ENCODE results near the gene MED29.

The MED29 gene, protein sequence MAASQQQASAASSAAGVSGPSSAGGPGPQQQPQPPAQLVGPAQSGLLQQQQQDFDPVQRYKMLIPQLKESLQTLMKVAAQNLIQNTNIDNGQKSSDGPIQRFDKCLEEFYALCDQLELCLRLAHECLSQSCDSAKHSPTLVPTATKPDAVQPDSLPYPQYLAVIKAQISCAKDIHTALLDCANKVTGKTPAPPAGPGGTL

DNA sequence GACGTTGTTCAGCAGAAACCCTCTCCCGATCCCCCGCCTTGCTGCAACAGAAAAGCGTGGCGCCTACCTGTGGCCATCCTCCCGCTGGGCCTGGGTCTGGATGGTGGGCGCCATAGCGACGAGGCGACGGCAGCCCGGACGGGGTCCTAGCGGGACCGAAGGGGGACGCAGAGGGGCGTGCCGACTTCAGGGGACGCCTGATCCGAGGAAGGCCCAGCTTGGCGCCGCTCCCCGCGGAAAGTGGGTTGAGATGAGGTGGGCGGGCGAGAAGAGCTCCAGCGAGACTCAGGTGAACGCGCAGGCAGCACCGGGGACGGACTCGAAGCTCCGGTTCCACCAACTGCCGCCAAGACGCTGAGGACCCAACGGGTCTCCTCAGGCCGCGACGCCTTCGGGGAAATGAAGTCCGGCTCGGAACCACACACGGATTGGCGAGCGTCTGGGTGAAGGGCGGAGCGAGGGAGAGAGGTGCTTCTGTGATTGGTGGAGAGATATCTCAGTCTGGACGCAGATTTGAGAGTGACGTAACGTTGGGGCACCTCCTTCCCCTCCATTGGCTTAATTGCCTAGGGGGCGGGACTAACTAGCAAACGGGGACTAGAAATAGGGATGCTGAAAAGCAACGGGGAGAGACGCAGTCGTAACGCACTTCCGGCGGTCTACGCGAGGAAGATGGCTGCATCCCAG lies at the start of gene MED29, which contains the start of gene PAF1:
TSS of gene MED29 (plus strand) at position 628 of the 687 bp plus-strand sequence. CDS start at position 673, 45 bp downstream.
TSS of gene PAF1 (minus strand) at position 356 of the 687 bp plus-strand sequence. CDS start at position 114, 242 bp downstream.
- peak; percentile 91 for DNase-seq (ENCODE audit: low read depth)

DNA sequence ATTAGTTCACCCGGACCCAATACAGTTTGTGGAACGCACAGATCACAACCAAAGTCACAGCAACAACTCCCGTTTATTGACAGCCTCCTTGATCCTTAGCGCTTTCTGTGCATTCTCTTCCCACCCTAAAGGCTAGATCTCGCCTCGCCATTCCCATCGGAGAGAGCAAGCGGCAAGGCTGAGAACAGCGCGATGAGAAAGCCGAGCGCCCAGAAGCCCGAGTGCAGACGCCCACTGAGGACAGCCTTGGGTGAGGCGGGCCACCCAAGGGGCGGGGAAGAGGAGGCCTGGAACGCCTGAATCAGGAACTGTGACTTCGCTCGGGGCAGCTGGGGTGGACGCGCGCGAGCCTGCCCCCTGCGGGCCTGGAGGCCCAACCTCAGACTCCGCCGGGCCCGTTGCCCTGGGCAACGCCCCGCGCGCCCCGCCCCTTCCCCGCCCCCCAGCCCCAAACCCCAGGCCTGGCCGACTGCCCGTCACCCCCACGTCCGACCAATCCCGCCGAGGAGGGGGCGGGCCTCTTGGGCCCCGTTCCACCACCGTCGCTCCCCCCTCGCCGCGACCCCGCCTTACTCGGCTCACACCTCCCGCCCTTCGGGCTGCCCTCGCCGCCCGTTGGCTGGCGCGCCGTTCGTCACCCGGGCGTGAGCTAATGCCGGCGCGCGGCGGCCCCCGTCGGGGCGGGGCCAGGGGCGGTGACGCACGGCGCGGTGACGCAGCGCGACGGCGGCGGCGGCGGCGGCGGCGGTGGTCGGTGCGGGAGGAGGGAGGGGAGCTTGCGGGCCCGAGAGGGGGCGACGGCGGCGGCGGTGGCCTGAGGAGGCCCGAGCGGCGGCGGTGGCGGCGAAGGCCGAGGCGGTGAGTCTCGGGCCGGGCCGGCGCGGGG lies 49.2 kb upstream of the MED29 start, which contains the start of gene SAMD4B:
TSS of gene SAMD4B (plus strand) at position 703 of the 886 bp plus-strand sequence. CDS start 14,473 bp downstream, outside the sequence.
- DNase-seq (ENCODE audit: low read depth), result peak; percentile 99

DNA sequence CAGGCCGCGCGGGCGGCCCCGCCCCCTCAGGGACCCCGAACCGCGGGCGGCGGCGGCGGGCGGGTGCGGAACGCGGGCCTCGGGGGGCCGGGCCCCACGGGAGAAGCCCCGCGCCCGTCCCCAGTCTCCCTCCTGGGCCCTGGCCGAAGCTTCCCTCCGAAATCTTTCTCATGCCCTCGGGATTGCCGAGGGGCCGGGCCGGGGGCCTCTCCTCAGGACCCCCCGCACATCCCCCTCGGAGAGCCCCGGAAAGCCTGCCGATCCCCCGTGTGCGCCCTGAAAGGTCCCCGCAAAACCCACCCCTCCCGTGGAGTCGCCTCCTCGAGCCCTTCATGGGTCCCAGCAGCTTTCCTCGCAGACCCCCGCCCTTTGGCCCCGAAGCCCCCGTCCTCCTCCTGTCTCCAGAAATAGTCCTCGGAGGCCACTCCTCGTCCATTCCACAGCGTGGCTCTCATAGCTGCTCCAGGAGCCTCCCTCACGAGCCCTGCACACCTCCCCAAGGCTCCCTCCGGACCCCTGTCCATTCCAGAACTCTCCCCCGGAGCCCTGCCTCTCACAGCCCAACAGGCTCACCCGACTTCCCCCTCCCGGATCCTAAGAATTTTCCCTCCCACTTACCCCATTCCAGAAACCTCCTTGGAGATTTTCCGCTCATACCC lies 48.4 kb upstream of the MED29 start:
- DNase-seq (ENCODE audit: low read depth), result no peak

DNA sequence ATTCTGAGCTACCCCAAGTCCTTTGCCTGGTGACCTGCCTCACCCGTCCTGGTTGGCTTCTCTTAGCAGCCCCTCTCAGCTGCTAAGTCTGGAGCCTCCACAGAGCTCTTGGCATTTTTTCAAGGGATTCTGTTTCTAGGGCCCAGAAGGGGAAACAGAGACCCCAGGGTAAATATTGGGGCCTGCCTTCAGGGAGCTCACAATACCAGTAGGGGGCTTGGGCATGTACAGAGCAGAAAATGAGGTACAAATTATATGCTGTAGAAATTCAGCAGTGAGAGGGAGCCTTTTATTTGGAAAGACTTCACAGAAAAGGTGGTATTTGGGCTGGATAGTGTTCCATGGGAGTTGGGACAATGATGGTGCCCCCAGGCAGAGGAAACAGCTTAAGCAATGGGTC lies 45.2 kb upstream of the MED29 start:
- no peak for DNase-seq (ENCODE audit: low read depth)

DNA sequence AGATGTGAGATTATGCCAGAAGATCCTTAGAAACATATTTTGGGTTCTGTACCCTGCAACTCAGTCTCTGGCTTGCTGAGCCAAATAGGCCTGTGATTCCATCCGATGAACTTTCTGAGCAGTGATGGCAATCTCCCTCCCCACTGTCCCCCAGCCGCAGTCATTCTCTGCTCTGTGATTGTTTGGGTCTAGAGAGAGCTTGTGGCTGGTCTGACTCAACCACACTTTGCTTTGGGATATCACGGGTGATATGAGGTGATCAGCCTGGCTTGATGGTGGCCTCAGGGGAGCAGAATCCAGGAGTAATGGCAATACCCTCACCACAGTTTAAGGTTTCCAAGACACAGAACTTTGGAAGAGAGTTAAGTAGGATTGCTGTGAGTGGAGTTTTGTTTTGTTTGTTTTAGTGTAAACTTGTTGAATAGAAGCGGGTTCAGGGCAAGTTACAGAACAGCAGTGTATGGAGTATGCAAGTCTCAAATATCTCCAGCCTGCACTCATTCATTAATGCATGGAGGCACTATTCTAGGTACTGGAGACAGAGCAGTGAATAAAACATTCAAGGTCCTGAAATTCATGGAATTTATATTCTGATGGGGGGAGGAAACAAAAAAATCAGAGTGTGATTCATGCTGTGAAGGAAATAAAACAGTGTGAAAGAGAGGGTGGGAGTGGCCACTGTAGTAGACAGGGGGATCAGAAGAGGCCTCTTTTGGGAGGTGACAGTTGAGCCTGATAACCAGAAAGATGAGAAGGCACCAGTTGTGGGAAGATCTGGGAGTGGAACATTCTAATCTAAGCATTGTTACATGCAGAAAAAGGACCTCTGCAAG lies 43.6 kb upstream of the MED29 start:
- no peak for DNase-seq (ENCODE audit: low read depth)

GRCh38 chr19:39349326-39349725 lies 41.9 kb upstream of the MED29 start:
- DNase-seq (ENCODE audit: low read depth), result no peak

DNA sequence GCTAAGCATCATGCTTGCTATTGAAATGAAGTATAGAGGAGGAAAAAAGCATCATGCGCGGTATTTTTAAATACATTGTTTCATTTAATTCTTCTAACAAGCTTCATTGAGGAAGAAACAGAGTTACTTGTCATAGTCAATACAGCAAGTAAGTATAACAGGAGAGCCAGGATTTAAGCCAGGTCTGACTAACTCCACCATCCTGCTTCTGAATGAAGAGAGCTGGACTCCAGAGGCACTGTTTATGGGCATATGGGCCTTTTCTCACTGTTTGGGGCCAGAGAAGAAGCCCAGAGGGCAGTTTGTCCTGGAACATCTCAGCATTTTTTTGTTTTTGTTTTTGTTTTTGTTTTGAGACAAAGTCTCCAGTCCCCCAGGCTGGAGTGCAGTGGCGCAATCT lies 41.0 kb upstream of the MED29 start:
- no peak for DNase-seq (ENCODE audit: low read depth)

- peak; percentile 10 for DNase-seq (ENCODE audit: low read depth)
Observed at GRCh38 chr19:39351537-39352064, 39.6 kb upstream of the MED29 start.

GRCh38 chr19:39352381-39353255 lies 38.6 kb upstream of the MED29 start:
- DNase-seq (ENCODE audit: low read depth), result no peak

GRCh38 chr19:39355253-39355652 lies 35.9 kb upstream of the MED29 start:
- DNase-seq (ENCODE audit: low read depth), result no peak

DNA sequence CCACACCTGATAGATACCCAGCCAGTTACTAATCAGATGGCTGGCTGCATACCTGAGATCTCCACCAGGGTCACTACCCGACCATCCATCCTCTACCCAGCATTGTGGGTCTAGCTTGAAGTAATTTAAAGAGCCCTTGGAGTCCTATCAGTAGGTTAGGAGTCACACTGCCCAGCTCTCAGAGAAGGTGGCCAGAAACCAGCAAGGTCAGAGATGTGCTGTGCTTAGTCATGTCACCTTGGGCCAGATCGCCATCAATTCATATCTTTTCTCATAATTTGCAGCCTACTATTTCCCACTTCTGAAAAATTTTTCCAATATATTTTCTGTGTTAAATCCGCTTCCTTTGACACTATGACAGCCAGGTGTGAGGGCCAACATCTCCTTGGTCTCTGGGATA lies 35.1 kb upstream of the MED29 start:
- no peak for DNase-seq (ENCODE audit: low read depth)

DNA sequence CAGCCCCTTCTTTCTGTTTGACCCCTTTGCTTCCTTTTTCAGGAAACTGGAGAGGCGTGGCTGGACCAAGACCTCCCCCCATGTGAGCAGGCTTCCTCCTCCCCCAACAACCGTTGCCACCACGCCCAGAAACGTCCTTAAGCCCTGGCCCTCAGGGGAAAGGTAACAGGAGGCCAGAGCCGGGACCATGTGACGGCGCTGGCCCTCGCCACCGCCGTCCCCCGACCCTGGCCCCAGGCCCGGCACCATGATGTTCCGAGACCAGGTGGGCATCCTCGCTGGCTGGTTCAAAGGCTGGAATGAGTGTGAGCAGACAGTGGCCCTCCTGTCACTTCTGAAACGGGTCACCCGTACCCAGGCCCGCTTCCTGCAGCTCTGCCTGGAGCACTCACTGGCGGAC lies 34.5 kb upstream of the MED29 start:
- no peak for DNase-seq (ENCODE audit: low read depth)

- DNase-seq (ENCODE audit: low read depth), result no peak
Observed at GRCh38 chr19:39359026-39359425, 32.2 kb upstream of the MED29 start.

GRCh38 chr19:39360599-39360998 lies 30.6 kb upstream of the MED29 start:
- no peak for DNase-seq (ENCODE audit: low read depth)

DNA sequence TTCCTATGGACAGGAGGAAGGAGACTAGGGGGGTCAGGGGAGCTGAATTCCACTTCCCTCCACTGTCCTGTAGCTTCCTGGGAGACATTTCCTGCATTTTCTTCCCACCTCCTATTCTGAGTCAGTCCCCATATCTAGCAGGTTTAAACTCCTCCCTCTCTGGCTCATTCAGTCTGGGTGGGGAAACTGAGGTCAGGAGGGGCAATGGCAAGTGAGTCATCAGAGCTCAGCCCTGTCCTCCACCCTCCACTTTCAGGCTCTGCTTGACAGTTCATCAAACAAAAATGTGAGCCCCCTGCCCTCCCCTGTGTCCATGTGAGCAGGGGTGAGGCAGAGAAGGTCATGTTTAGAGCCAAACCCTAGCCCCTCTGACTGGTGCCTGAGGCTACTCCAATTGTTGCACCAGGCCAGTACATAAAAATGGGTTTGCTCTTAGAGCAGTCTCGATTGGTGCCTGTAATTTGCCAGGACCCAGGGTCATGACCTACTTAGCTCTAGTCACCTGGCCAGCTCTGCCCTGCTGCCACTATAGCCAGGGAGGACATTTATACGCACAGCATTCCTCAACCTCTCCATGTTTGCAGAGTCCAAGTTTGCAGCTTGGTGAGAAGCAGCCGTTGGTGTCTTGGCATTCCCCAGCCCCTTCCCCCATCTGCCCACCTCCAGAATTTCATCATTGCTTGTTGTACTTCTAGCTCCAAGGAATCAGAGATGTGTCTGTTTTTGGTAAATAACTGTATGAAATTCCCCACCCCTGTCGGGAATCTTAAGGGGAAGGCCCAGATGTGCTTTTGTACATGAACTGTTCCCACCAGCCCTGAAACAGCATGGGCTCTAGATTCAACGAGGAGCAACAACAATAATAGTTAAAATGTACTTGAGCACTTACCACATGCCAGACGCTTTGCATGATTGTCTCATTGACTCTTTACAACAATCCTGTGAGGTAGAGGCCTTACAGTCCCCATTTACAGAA lies 28.2 kb upstream of the MED29 start:
- DNase-seq (ENCODE audit: low read depth), result no peak

- no peak for DNase-seq (ENCODE audit: low read depth)
Observed at GRCh38 chr19:39363901-39364457, 27.2 kb upstream of the MED29 start.

- DNase-seq (ENCODE audit: low read depth), result no peak
Observed at GRCh38 chr19:39365531-39365930, 25.6 kb upstream of the MED29 start.

DNA sequence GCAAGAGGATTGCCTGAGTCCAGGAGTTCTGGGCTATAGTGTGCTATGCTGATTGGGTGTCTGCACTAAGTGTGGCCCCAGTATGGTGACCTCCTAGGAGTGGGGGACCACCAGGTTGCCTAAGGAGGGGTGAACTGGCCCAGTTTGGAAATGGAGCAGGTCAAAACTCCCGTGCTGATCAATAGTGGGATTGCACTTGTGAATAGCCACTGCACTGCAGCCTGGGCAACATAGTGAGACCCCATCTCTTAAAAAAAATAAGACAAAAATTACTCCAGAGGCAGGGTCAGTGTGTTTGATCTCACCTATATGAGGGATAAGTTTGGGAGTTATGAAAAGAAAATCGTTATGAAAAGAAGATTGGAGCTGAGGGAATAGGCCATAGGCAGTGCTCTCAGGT lies 22.0 kb upstream of the MED29 start:
- no peak for DNase-seq (ENCODE audit: low read depth)

Data from stimulated activated CD8-positive, alpha-beta memory T cell treated with anti-CD3 and anti-CD28 coated beads, Interleukin-4, amount 100 ng/mL, for 24 hours (primary cell).